22Rv1 (cell line): ENCODE results near the gene NBAS.

ENCODE experiments used
- CTCF ChIP-seq: fragments of 450-650 bp; IDR thresholded peaks from 2 replicates; pipeline ENCODE4 v1.5.1; 2017; ENCODE audit warnings: mild to moderate bottlenecking
- ZFX ChIP-seq: fragments of 450-650 bp; IDR thresholded peaks from 2 replicates; pipeline ENCODE4 v1.6.1; 2017; ENCODE audit warnings: antibody characterized with exemption, borderline replicate concordance

GRCh38 chr2:15391751-15392150 is 169.4 kb downstream of the NBAS start:
- TF ChIP-seq CTCF (no peak), ZFX (no peak)
